SKM-1 treated with dmso at 0.1 percent for 144 hours (cell line): ENCODE results near the gene MSI1.
A peak's percentile ranks its signal among the peaks of the same experiment; 100 is the strongest.

Source experiments
- DNase-seq: peaks from one replicate; lab custom pipeline; 2025; ENCODE audit not compliant: unreplicated experiment; lab: John Stamatoyannopoulos, UW

MSI1 gene

DNA sequence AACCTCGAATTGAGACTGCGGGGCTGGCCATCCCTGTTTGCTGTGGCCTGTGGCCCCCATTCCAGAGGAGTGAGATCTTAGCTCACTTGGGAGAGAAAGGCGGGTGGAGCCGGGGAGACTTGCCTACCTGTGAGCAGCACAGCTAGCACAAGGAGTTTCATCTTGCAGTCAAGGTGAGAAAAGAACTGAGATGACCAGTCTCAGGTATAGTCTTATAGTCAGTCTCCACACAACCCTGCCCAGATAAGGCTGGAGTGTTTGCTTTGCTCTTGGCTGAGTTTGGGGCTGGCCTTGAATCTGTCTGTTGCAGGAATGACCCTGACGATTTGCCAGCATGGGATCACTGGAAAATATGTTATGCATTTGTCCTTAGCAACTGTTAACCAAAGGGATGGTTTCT lies 41.4 kb downstream of the MSI1 start, which contains the start of gene PLA2G1B:
Gene PLA2G1B (minus strand): TSS at position 187 of the 400 bp plus-strand sequence. CDS start 26 bp downstream, at position 161.
- no peak for DNase-seq

GRCh38 chr12:120324841-120325417 lies 44.0 kb downstream of the MSI1 start:
- DNase-seq = no peak

DNA sequence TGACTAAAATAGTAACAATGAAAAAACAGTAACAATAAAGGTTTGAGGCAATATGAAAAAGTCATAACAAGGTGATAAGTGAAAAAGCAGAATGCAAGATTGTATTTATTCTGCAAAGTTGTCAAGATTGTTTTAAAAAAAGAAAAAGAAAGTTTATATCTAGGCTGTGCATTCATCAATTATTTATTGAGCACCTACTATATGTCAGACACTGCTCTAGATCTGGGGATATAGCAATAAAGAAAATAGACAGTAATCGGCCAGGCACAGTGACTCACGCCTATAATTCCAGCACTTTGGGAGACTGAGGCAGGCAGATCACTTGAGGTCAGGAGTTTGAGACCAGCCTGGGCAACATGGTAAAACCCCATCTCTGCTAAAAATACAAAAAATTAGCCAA lies 45.2 kb downstream of the MSI1 start:
- no peak for DNase-seq

GRCh38 chr12:120321382-120322202 lies 47.4 kb downstream of the MSI1 start:
- DNase-seq = no peak

- DNase-seq = peak; percentile 93
Measured at GRCh38 chr12:120317224-120318105, 51.5 kb downstream of the MSI1 start.

GRCh38 chr12:120316798-120317223 lies 52.2 kb downstream of the MSI1 start:
- no peak for DNase-seq

- no peak for DNase-seq
Measured at GRCh38 chr12:120314220-120314619, 54.7 kb downstream of the MSI1 start.

GRCh38 chr12:120301962-120302815 lies 66.8 kb downstream of the MSI1 start, which contains the start of gene SIRT4:
Gene SIRT4, plus strand, starts transcription at chr12:120302321. Its CDS starts 1,241 bp downstream, at chr12:120303562.
- DNase-seq = peak; percentile 50

- peak; percentile 64 for DNase-seq
Measured at GRCh38 chr12:120292661-120293531, 76.1 kb downstream of the MSI1 start, which contains the start of gene RNU4-1. Gene RNU4-1, minus strand, starts transcription at chr12:120293237.

GRCh38 chr12:120292411-120292660 lies 76.6 kb downstream of the MSI1 start:
- DNase-seq = no peak
